H9 (cell line): ENCODE measurements around the gene COX8A. TPM values are rescaled to one million over a fixed set of nuclear protein-coding genes. Genes with fewer than 3 reads are reported as not detected.

Source experiments
- DNase-seq: peaks from one replicate; pipeline ENCODE4 v3.0.0-alpha.2; 2017
- H2AFZ ChIP-seq: one replicate; pipeline ENCODE4 v1.6.1; 2013; ENCODE audit warnings: mild to moderate bottlenecking, low read length, control low read depth, moderate library complexity
- H2AK5ac ChIP-seq: 2 replicates; pipeline ENCODE4 v1.6.1; 2013; ENCODE audit warnings: low read length, control low read depth, mixed read lengths; ENCODE audit not compliant: insufficient read length
- H2BK120ac ChIP-seq: one replicate; pipeline ENCODE4 v1.6.1; 2013; ENCODE audit warnings: low read depth, mild to moderate bottlenecking, low read length, control low read depth, inconsistent platforms; ENCODE audit not compliant: poor library complexity, severe bottlenecking
- H2BK12ac ChIP-seq: 2 replicates; pipeline ENCODE4 v1.6.1; 2013; ENCODE audit warnings: low read length, control low read depth, mixed read lengths, low read depth; ENCODE audit not compliant: insufficient read length
- H2BK15ac ChIP-seq: 2 replicates; pipeline ENCODE4 v1.6.1; 2013; ENCODE audit warnings: low read depth, low read length, control low read depth
- H2BK20ac ChIP-seq: one replicate; pipeline ENCODE4 v1.6.1; 2013; ENCODE audit warnings: low read depth, mild to moderate bottlenecking, low read length, control low read depth, inconsistent platforms; ENCODE audit not compliant: poor library complexity, severe bottlenecking
- H2BK5ac ChIP-seq: 2 replicates; pipeline ENCODE4 v1.6.1; 2013; ENCODE audit warnings: low read length, control low read depth, mixed read lengths; ENCODE audit not compliant: insufficient read length
- H3K14ac ChIP-seq: 2 replicates; pipeline ENCODE4 v1.6.1; 2013; ENCODE audit warnings: low read length, control low read depth; ENCODE audit not compliant: insufficient read depth
- H3K18ac ChIP-seq: 2 replicates; pipeline ENCODE4 v1.6.1; 2013; ENCODE audit warnings: low read depth, mild to moderate bottlenecking, mixed read lengths, low read length, control low read depth; ENCODE audit not compliant: insufficient read length
- H3K23ac ChIP-seq: 2 replicates; pipeline ENCODE4 v1.6.1; 2013; ENCODE audit warnings: low read length, control low read depth, mixed read lengths, low read depth; ENCODE audit not compliant: insufficient read length
- H3K23me2 ChIP-seq: 2 replicates; pipeline ENCODE4 v1.6.1; 2013; ENCODE audit warnings: low read depth, mild to moderate bottlenecking, mixed read lengths, low read length, control low read depth; ENCODE audit not compliant: insufficient read length, poor library complexity, severe bottlenecking
- H3K27ac ChIP-seq: 2 replicates; pipeline ENCODE4 v1.5.1; 2013; ENCODE audit warnings: low read length, control low read depth, mixed read lengths, low read depth; ENCODE audit not compliant: insufficient read length
- H3K27me3 ChIP-seq: 2 replicates; pipeline ENCODE4 v1.6.1; 2013; ENCODE audit warnings: low read length, control low read depth, inconsistent platforms; ENCODE audit not compliant: insufficient read depth
- H3K4ac ChIP-seq: 2 replicates; pipeline ENCODE4 v1.6.1; 2013; ENCODE audit warnings: low read depth, mild to moderate bottlenecking, control low read depth, inconsistent platforms, low read length, moderate library complexity
- H3K4me1 ChIP-seq: 2 replicates; pipeline ENCODE4 v1.6.1; 2013; ENCODE audit warnings: low read length, control low read depth, inconsistent platforms; ENCODE audit not compliant: insufficient read depth
- H3K4me2 ChIP-seq: 2 replicates; pipeline ENCODE4 v1.6.1; 2013; ENCODE audit warnings: low read length, control low read depth, mixed read lengths; ENCODE audit not compliant: insufficient read length, insufficient read depth
- H3K56ac ChIP-seq: 2 replicates; pipeline ENCODE4 v1.6.1; 2013; ENCODE audit warnings: low read depth, mild to moderate bottlenecking, mixed read lengths, low read length, control low read depth; ENCODE audit not compliant: insufficient read length
- H3K79me1 ChIP-seq: 2 replicates; pipeline ENCODE4 v1.6.1; 2013; ENCODE audit warnings: low read depth, mild to moderate bottlenecking, moderate library complexity, low read length, control low read depth, inconsistent platforms; ENCODE audit not compliant: insufficient read depth, poor library complexity, severe bottlenecking
- H3K79me2 ChIP-seq: 2 replicates; pipeline ENCODE4 v1.6.1; 2013; ENCODE audit warnings: low read length, control low read depth, inconsistent platforms; ENCODE audit not compliant: insufficient read depth
- H3K9ac ChIP-seq: 2 replicates; pipeline ENCODE4 v1.6.1; 2013; ENCODE audit warnings: low read length, control low read depth, mixed read lengths; ENCODE audit not compliant: insufficient read length; ENCODE audit errors: extremely low read depth
- H3K9me3 ChIP-seq: one replicate; pipeline ENCODE4 v1.6.1; 2013; ENCODE audit warnings: low read depth, low read length, inconsistent platforms; ENCODE audit not compliant: control insufficient read depth
- H3T11ph ChIP-seq: one replicate; pipeline ENCODE4 v1.6.1; 2013; ENCODE audit warnings: mild to moderate bottlenecking, low read length, control low read depth, inconsistent platforms
- H4K20me1 ChIP-seq: one replicate; pipeline ENCODE4 v1.6.1; 2013; ENCODE audit not compliant: control insufficient read depth, insufficient read length, insufficient read depth
- H4K5ac ChIP-seq: 2 replicates; pipeline ENCODE4 v1.6.1; 2013; ENCODE audit warnings: low read depth, mild to moderate bottlenecking, mixed read lengths, low read length, control low read depth; ENCODE audit not compliant: insufficient read length
- H4K8ac ChIP-seq: replicated peaks from 2 replicates; pipeline ENCODE4 v1.6.1; 2013; ENCODE audit warnings: low read length, control low read depth, mixed read lengths, low read depth; ENCODE audit not compliant: insufficient read length
- H4K91ac ChIP-seq: 2 replicates; pipeline ENCODE4 v1.6.1; 2013; ENCODE audit warnings: low read depth, mild to moderate bottlenecking, moderate library complexity, mixed read lengths, low read length, control low read depth; ENCODE audit not compliant: insufficient read length
- H3K27ac Mint-ChIP-seq, 3 experiments: 2 replicates in 2 of 3; 3 replicates in 1 of 3; pipeline ENCODE4 v1.8.0; 2020 to 2021; ENCODE audit warnings: mixed read lengths in 3 of 3, mild to moderate bottlenecking in 1 of 3, moderate library complexity in 1 of 3
- H3K27me3 Mint-ChIP-seq: 2 replicates; pipeline ENCODE4 v1.8.0; 2021; ENCODE audit warnings: low read depth, mild to moderate bottlenecking, moderate library complexity, mixed read lengths
- H3K36me3 Mint-ChIP-seq, 3 experiments: 2 replicates in 2 of 3; 3 replicates in 1 of 3; pipeline ENCODE4 v1.8.0; 2020 to 2021; ENCODE audit warnings: low read depth in 3 of 3, mixed read lengths in 3 of 3; ENCODE audit not compliant: insufficient read depth in 1 of 3
- H3K4me1 Mint-ChIP-seq, 2 experiments: 2 replicates each; pipeline ENCODE4 v1.8.0; 2020; ENCODE audit warnings: mixed read lengths in 2 of 2
- H3K4me3 Mint-ChIP-seq, 2 experiments: 2 replicates in 1 of 2; 3 replicates in 1 of 2; pipeline ENCODE4 v1.8.0; 2020 to 2021; ENCODE audit warnings: mild to moderate bottlenecking in 2 of 2, mixed read lengths in 2 of 2, moderate library complexity in 1 of 2
- H3K9me3 Mint-ChIP-seq, 2 experiments: 2 replicates in 1 of 2; 3 replicates in 1 of 2; pipeline ENCODE4 v1.8.0; 2020; ENCODE audit warnings: mild to moderate bottlenecking in 2 of 2, mixed read lengths in 2 of 2, moderate library complexity in 1 of 2
- CTCF ChIP-seq: fragments of 200-600 bp; sonication (generic); conservative IDR thresholded peaks from 3 replicates; pipeline ENCODE4 v1.8.0; 2021; ENCODE audit warnings: antibody characterized with exemption, mild to moderate bottlenecking
- WGBS: extraction: QIAGEN DNeasy Blood & Tissue Kit; methylation state at CpG from one replicate; pipeline ENCODE4 v1.1.7; 2013; ENCODE audit warnings: missing lambda C conversion rate, low lambda C conversion rate, mixed read lengths; ENCODE audit not compliant: insufficient read length; ENCODE audit errors: extremely low coverage; 5-methylcytosine and 5-hydroxymethylcytosine counted together
- total RNA-seq: library from RNA; stranded (reverse); gene quantifications from 2 replicates; pipeline ENCODE4 v1.2.1, GENCODE V29; 2021

COX8A gene
- total RNA-seq, 1 experiment from 2014 or later: 429 TPM

DNA sequence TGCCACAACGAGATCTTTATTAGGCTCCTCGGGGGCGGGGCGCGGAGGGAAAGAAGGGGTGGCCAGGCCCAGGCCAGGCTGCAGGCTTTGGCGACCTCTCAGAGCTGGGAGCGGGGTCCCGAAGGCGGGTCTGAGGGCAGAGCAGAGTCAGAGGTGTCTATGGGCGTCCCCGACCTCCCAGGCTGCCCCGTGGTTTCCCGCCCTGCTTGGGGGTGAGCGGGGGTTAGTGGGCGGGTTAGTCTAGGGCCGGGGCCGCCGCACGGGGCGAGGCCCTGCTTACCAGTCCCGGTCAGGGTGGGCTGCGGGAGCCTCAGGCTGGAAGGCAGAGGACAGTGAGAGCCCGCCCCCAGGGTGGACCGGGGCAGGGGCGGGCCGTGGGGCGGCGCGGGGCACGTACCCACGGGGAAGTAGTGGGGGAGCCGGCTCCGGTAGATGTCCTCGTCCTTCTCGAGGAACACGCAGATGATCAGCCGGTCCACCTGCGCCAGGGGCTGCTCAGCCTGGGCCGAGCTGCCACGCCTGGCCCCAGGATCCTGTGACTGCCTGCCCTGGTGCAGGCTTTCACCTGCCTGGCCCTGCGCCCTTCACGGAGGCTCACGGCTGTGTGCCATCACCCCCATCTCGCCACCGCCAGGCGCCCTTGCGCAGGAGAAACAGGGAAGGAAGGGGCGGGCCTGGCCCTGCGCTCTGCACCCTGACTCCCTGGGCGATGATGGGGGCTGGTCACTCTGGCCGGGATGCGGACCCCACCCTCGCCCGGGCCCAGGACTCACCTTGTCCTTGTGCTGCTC lies 24.3 kb downstream of the COX8A start:
- peak overlapping the region in 1 of 3 experiments; percentile 81; a peak in 3 of 7 replicates for H3K27ac Mint-ChIP-seq
- no peak overlapping the region for H2BK5ac ChIP-seq
- H4K20me1 ChIP-seq: no peaks in the 10 kb centered on the region
- peak overlapping the region; percentile 54 to 72 for H3K4me3 Mint-ChIP-seq
- no peaks in the 10 kb centered on the region for H3K9me3 ChIP-seq
- H3K4me2 ChIP-seq: peak overlapping the region; percentile 29
- H2AFZ ChIP-seq: no peak overlapping the region
- no peak overlapping the region for H3K27ac ChIP-seq
- DNase-seq: peak; percentile 81
- no peak overlapping the region for H4K91ac ChIP-seq
- no peak overlapping the region for H3K14ac ChIP-seq
- H3K27me3 ChIP-seq: peaks cover 3% of the 10 kb centered on the region; the same call in 1 of the 2 replicates
- no peak overlapping the region for H2BK120ac ChIP-seq
- no peak overlapping the region for H4K5ac ChIP-seq
- no peaks in the 10 kb centered on the region for H3K79me2 ChIP-seq
- H4K8ac ChIP-seq: no peak overlapping the region
- no peak overlapping the region for H3K4ac ChIP-seq
- H3K27me3 Mint-ChIP-seq: peaks cover 28% of the 10 kb centered on the region
- H3K9ac ChIP-seq: no peak overlapping the region
- H2AK5ac ChIP-seq: no peak overlapping the region
- no CpG with 5 or more reads among the region's 54 CpGs for WGBS
- H3K23me2 ChIP-seq: peaks cover 11% of the 10 kb centered on the region
- H3K18ac ChIP-seq: no peak overlapping the region
- no peaks in the 10 kb centered on the region for H3K9me3 Mint-ChIP-seq
- TF ChIP-seq CTCF: peak; percentile 41; the same call in 2 of the 3 replicates
- H3K4me1 Mint-ChIP-seq: peaks cover 7 to 13% of the 10 kb centered on the region in 2 experiments
- no peak overlapping the region for H2BK15ac ChIP-seq
- peaks cover 17 to 44% (median 41%) of the 10 kb centered on the region in 3 experiments for H3K36me3 Mint-ChIP-seq
- no peak overlapping the region for H3K56ac ChIP-seq
- H3K4me1 ChIP-seq: no peaks in the 10 kb centered on the region
- H3T11ph ChIP-seq: no peak overlapping the region
- H3K23ac ChIP-seq: no peak overlapping the region
- no peak overlapping the region for H2BK12ac ChIP-seq
- H2BK20ac ChIP-seq: no peak overlapping the region
- H3K79me1 ChIP-seq: no peaks in the 10 kb centered on the region
